GM12878 (cell line): Measurements from ENCODE around the gene ALOXE3. TPM values are rescaled to one million over a fixed set of nuclear protein-coding genes. Genes with fewer than 3 reads are reported as not detected.

Experiments
- ATAC-seq: fragments of 200-7000 bp; cut with Tn5 transposase; 3 replicates; pipeline ENCODE4 v1.9.1; 2020; ENCODE audit warnings: mild to moderate bottlenecking, moderate library complexity
- BruUV-seq: library from RNA; stranded (reverse); fragments of 400-500 nt; replicated peaks from 2 replicates; lab custom pipeline; 2021; lab: Mats Ljungman, UMichigan
- CTCF ChIA-PET: fragments of 300-600 bp; sonication (Branson Sonifier 250); formaldehyde crosslinking; extraction: SDS; loops from one replicate; lab custom pipeline; 2021; ENCODE audit warnings: inconsistent platforms; lab: Yijun Ruan, JAX
- POLR2A ChIA-PET: fragments of 350-600 bp; formaldehyde crosslinking; extraction: SDS; loops from one replicate; lab custom pipeline; 2021; ENCODE audit warnings: inconsistent platforms; lab: Charles Lee
- RAD21 ChIA-PET: fragments of 300-600 bp; sonication (Branson Sonifier 250); formaldehyde crosslinking; loops from one replicate; lab custom pipeline; 2023; ENCODE audit warnings: antibody characterized with exemption; ENCODE audit not compliant: unreplicated experiment; lab: Charles Lee
- SMC1A ChIA-PET: fragments of 300-600 bp; sonication (Branson Sonifier 250); formaldehyde crosslinking; loops from one replicate; lab custom pipeline; 2023; ENCODE audit not compliant: unreplicated experiment, uncharacterized antibody; lab: Charles Lee
- DNase-seq: peaks from one replicate; pipeline ENCODE4 v3.0.0-alpha.2; 2011; ENCODE audit warnings: low read depth, low spot score
- FAIRE-seq: peaks from 3 replicates; lab custom pipeline; 2011; peaks lifted over from hg19 to GRCh38; lab: Jason Lieb, UNC
- H2AFZ ChIP-seq: 2 replicates; pipeline ENCODE4 v1.6.0; 2011; ENCODE audit warnings: low read depth, low read length, control low read depth; ENCODE audit not compliant: control insufficient read depth
- H3K27ac ChIP-seq: 2 replicates; pipeline ENCODE4 v1.5.1; 2011; ENCODE audit warnings: control low read depth; ENCODE audit not compliant: control insufficient read depth, insufficient read depth
- H3K27me3 ChIP-seq, 2 experiments: replicated peaks in 1 of 2; 2 replicates each; pipeline versions ENCODE4 v1.6.0 to v1.6.1; 2011; ENCODE audit warnings: low read length in 1 of 2; ENCODE audit not compliant: control insufficient read depth in 2 of 2, insufficient read depth in 2 of 2
- H3K36me3 ChIP-seq, 2 experiments: 2 replicates each; pipeline ENCODE4 v1.5.1; 2011; ENCODE audit warnings: low read length in 1 of 2; ENCODE audit not compliant: control insufficient read depth in 2 of 2, insufficient read depth in 2 of 2
- H3K4me1 ChIP-seq: 2 replicates; pipeline ENCODE4 v1.6.1; 2011; ENCODE audit warnings: mild to moderate bottlenecking, low read length, moderate library complexity, mixed read lengths; ENCODE audit not compliant: control insufficient read depth, insufficient read depth
- H3K4me2 ChIP-seq: 2 replicates; pipeline ENCODE4 v1.6.0; 2011; ENCODE audit warnings: control low read depth; ENCODE audit not compliant: control insufficient read depth, insufficient read depth
- H3K4me3 ChIP-seq: fragments of 200-600 bp; sonication (generic); 2 replicates; pipeline ENCODE4 v1.5.1; 2016
- H3K79me2 ChIP-seq: 2 replicates; pipeline ENCODE4 v1.6.0; 2011; ENCODE audit warnings: low read length; ENCODE audit not compliant: control insufficient read depth, insufficient read depth
- H3K9ac ChIP-seq: 2 replicates; pipeline ENCODE4 v1.8.0; 2011; ENCODE audit warnings: low read length, control low read depth, mixed read lengths; ENCODE audit not compliant: control insufficient read depth, insufficient read depth
- H3K9me3 ChIP-seq: replicated peaks from 3 replicates; pipeline ENCODE4 v1.5.1; 2011; ENCODE audit warnings: mild to moderate bottlenecking, low read length; ENCODE audit not compliant: control insufficient read depth, insufficient read depth
- H4K20me1 ChIP-seq: 2 replicates; pipeline ENCODE4 v1.6.0; 2011; ENCODE audit not compliant: control insufficient read depth, insufficient read depth
- DPF2 ChIP-seq: fragments of 450-650 bp; IDR thresholded peaks from 2 replicates; pipeline ENCODE4 v1.6.1; 2017; ENCODE audit warnings: mild to moderate bottlenecking
- IKZF2 ChIP-seq, 2 experiments: fragments of 450-650 bp; IDR thresholded peaks; 2 replicates each; pipeline ENCODE4 v1.6.1; 2017; ENCODE audit warnings: mild to moderate bottlenecking in 2 of 2, moderate library complexity in 2 of 2
- LARP7 ChIP-seq: fragments of 450-650 bp; IDR thresholded peaks from 2 replicates; pipeline ENCODE4 v1.6.1; 2017; ENCODE audit warnings: mild to moderate bottlenecking
- MLLT1 ChIP-seq: fragments of 450-650 bp; IDR thresholded peaks from 2 replicates; pipeline ENCODE4 v1.6.1; 2016; ENCODE audit warnings: mild to moderate bottlenecking
- MTA3 ChIP-seq: IDR thresholded peaks from 2 replicates; pipeline ENCODE4 v1.6.1; 2012; ENCODE audit warnings: low read length, inconsistent platforms, borderline replicate concordance
- RELB ChIP-seq: fragments of 450-650 bp; IDR thresholded peaks from 2 replicates; pipeline ENCODE4 v1.6.1; 2017; ENCODE audit warnings: low read depth, mild to moderate bottlenecking, moderate library complexity
- SMAD1 ChIP-seq: fragments of 450-650 bp; IDR thresholded peaks from 2 replicates; pipeline ENCODE4 v1.6.1; 2018; ENCODE audit warnings: mild to moderate bottlenecking, low read depth; ENCODE audit not compliant: partially characterized antibody
- SREBF2 ChIP-seq: IDR thresholded peaks from 2 replicates; pipeline ENCODE4 v1.6.1; 2012; ENCODE audit warnings: mild to moderate bottlenecking, low read length
- SUPT20H ChIP-seq: IDR thresholded peaks from 2 replicates; pipeline ENCODE4 v1.6.1; 2011; ENCODE audit warnings: low read depth, mild to moderate bottlenecking, low read length, moderate library complexity, borderline replicate concordance; ENCODE audit not compliant: control insufficient read depth
- ZNF24 ChIP-seq: fragments of 450-650 bp; IDR thresholded peaks from 2 replicates; pipeline ENCODE4 v1.6.1; 2017; ENCODE audit warnings: antibody characterized with exemption, mild to moderate bottlenecking
- WGBS: methylation state at CpG from one replicate; pipeline ENCODE4 v1.1.6; 2016; ENCODE audit warnings: low lambda C conversion rate; ENCODE audit not compliant: insufficient replicate concordance, insufficient coverage; ENCODE audit errors: missing lambda C conversion rate; 5-methylcytosine and 5-hydroxymethylcytosine counted together
- in situ Hi-C: fragments of 300-500 bp; cut with MboI; formaldehyde crosslinking; loops from 9 replicates; pipeline ENCODE4 v1.14.3; 2018; ENCODE audit warnings: mixed read lengths
- intact Hi-C: fragments of 100-400 bp; cut with micrococcal nuclease; formaldehyde crosslinking; loops from one replicate; pipeline ENCODE4 v1.14.2; 2022; ENCODE audit not compliant: unreplicated experiment
- polyA plus RNA-seq, 11 experiments: library from polyadenylated mRNA; depleted of rRNA in 4 of 11; unstranded in 6 of 11; stranded (reverse) in 5 of 11; fragments of >200 nt; fragmentation: Nextera tagmentation in 4 of 11; fragmentation: Illumina TruSeq in 1 of 11; extraction: Ambion mirVana in 4 of 11; extraction: Trizol in 1 of 11; gene quantifications; 1 replicate in 1 of 11; 2 replicates in 10 of 11; pipeline versions ENCODE4 v1.2.1 to v1.2.3, GENCODE V29; 2011 to 2016; ENCODE audit warnings: inconsistent platforms in 2 of 11, missing spikeins in 2 of 11, low read depth in 1 of 11
- total RNA-seq, 4 experiments: library from RNA; depleted of rRNA in 3 of 4; stranded (reverse); fragments of >200 nt in 3 of 4; fragmentation: Illumina TruSeq in 1 of 4; extraction: Trizol in 1 of 4; gene quantifications; 2 replicates each; pipeline versions ENCODE4 v1.2.1 to v1.2.3, GENCODE V29; 2013 to 2021
- TF ChIP-seq, protein P1 (sequence below): fragments of 150-350 bp; IDR thresholded peaks from 2 replicates; pipeline ENCODE4 v1.6.1; 2014; ENCODE audit warnings: mild to moderate bottlenecking, low read depth, low read length
- TF ChIP-seq, protein P2 (sequence below): fragments of 450-650 bp; formaldehyde crosslinking; IDR thresholded peaks from 2 replicates; pipeline ENCODE4 v1.4.0; 2022; ENCODE audit warnings: mild to moderate bottlenecking, moderate library complexity

ALOXE3 gene
- total and polyA plus RNA-seq, 10 of the 15 experiments (the other 5 are each of a cell fraction or from before 2014, with no cell fraction given), result 0.04 TPM; not detected in 9

DNA sequence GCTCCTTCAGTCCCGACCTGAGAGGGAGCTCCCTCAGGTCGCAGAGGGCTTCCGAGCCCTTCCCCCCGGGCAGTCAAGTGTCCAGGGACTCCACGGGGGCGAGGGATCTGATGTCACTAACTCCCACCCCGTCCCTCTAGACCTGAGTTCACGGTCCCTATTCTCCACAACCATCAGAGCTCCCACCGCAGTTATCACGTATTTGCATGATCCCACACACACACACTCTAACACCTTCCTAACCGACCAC, 37.6 kb upstream of the ALOXE3 start:
- in situ Hi-C loops (no loop called here), intact Hi-C loops (loop anchor here (1.0 kb wide), 2 partner anchors 17 to 36 kb away; no protein-coding TSS in a partner anchor)
- Histone ChIP-seq H3K4me1 (peaks cover 18% of the 10 kb centered on the region), H2AFZ (peak overlapping the region; percentile 64; the same call in 1 of the 2 replicates), H3K27ac (peak overlapping the region; percentile 76), H4K20me1 (no peaks in the 10 kb centered on the region), H3K9ac (peak overlapping the region; percentile 77), H3K79me2 (peaks cover 17% of the 10 kb centered on the region), H3K4me3 (peak overlapping the region; percentile 74), H3K4me2 (peak overlapping the region; percentile 99), H3K27me3 (no peaks in the 10 kb centered on the region), H3K36me3 (peaks cover 0 to 3% of the 10 kb centered on the region in 2 experiments; a peak in 1 of 4 replicates), H3K9me3 (no peaks in the 10 kb centered on the region)
- ChIA-PET RAD21 (interaction anchor here (0.9 to 4.1 kb wide), 14 partner anchors 11 to 91 kb away, joined by 3 to 33 read pairs (median 4); partner anchors contain the start of gene AURKB), SMC1A (interaction anchor here (1.4 to 5.1 kb wide), 11 partner anchors 17 to 139 kb away, joined by 4 to 42 read pairs (median 6); partner anchors contain the start of genes ALOXE3, AURKB, CTC1 and HES7), CTCF (interaction anchor here (0.6 to 5.3 kb wide), 6 partner anchors 17 to 66 kb away, joined by 3 to 46 read pairs (median 13); partner anchors contain the start of gene HES7), POLR2A (interaction anchor here (0.5 to 7.5 kb wide), 16 partner anchors 14 to 469 kb away, joined by 3 to 71 read pairs (median 6); partner anchors contain the start of genes ALOXE3, AURKB, BORCS6 and RANGRF)
- ATAC-seq, result no peak
- TSS peak; percentile 66 for BruUV-seq
- no peak for FAIRE-seq
- no peak for DNase-seq
- WGBS, result 5% methylated on average over 11 of the region's 11 CpGs
- no peak for TF ChIP-seq ZNF24
- TF ChIP-seq SREBF2, result no peak
- TF ChIP-seq MLLT1, result peak; percentile 96
- 0 out of 2 replicates have a peak, but pooled peaks have one; percentile 58 for TF ChIP-seq RELB
- no peak for TF ChIP-seq SUPT20H
- peak; percentile 96 for TF ChIP-seq SMAD1
- TF ChIP-seq IKZF2 (IDR thresholded peaks at IDR 0.05), result peak in 1 of 2 experiments; percentile 83; a peak in 3 of 4 replicates
- peak; percentile 54; the same call in 1 of the 2 replicates for TF ChIP-seq DPF2
- peak; percentile 50; the same call in 1 of the 2 replicates for TF ChIP-seq LARP7
- TF ChIP-seq, protein P1, sequence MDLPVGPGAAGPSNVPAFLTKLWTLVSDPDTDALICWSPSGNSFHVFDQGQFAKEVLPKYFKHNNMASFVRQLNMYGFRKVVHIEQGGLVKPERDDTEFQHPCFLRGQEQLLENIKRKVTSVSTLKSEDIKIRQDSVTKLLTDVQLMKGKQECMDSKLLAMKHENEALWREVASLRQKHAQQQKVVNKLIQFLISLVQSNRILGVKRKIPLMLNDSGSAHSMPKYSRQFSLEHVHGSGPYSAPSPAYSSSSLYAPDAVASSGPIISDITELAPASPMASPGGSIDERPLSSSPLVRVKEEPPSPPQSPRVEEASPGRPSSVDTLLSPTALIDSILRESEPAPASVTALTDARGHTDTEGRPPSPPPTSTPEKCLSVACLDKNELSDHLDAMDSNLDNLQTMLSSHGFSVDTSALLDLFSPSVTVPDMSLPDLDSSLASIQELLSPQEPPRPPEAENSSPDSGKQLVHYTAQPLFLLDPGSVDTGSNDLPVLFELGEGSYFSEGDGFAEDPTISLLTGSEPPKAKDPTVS, result no peak
- TF ChIP-seq, protein P2, sequence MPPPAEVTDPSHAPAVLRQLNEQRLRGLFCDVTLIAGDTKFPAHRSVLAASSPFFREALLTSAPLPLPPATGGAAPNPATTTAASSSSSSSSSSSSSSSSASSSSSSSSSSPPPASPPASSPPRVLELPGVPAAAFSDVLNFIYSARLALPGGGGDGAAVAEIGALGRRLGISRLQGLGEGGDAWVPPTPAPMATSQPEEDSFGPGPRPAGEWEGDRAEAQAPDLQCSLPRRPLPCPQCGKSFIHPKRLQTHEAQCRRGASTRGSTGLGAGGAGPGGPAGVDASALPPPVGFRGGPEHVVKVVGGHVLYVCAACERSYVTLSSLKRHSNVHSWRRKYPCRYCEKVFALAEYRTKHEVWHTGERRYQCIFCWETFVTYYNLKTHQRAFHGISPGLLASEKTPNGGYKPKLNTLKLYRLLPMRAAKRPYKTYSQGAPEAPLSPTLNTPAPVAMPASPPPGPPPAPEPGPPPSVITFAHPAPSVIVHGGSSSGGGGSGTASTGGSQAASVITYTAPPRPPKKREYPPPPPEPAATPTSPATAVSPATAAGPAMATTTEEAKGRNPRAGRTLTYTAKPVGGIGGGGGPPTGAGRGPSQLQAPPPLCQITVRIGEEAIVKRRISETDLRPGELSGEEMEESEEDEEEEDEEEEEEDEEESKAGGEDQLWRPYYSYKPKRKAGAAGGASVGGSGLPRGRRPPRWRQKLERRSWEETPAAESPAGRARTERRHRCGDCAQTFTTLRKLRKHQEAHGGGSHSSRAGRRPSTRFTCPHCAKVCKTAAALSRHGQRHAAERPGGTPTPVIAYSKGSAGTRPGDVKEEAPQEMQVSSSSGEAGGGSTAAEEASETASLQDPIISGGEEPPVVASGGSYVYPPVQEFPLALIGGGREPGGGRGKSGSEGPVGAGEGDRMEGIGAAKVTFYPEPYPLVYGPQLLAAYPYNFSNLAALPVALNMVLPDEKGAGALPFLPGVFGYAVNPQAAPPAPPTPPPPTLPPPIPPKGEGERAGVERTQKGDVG (CRISPR knock-in tag), result no peak
- TF ChIP-seq MTA3, result no peak
